Stimulated activated CD4-positive, alpha-beta T cell treated with anti-CD3 and anti-CD28 coated beads, Interleukin-12 subunit alpha, Interleukin-12 subunit beta, amount 100 ng/mL, for 48 hours (primary cell): ENCODE results near the gene NPIPB9.

Experiments used
- DNase-seq, 3 donors: peaks; one replicate each; pipeline ENCODE4 v3.0.0-alpha.2; 2020; ENCODE audit warnings: low read depth in 2 of 3, low spot score in 1 of 3

The NPIPB9 gene

DNA sequence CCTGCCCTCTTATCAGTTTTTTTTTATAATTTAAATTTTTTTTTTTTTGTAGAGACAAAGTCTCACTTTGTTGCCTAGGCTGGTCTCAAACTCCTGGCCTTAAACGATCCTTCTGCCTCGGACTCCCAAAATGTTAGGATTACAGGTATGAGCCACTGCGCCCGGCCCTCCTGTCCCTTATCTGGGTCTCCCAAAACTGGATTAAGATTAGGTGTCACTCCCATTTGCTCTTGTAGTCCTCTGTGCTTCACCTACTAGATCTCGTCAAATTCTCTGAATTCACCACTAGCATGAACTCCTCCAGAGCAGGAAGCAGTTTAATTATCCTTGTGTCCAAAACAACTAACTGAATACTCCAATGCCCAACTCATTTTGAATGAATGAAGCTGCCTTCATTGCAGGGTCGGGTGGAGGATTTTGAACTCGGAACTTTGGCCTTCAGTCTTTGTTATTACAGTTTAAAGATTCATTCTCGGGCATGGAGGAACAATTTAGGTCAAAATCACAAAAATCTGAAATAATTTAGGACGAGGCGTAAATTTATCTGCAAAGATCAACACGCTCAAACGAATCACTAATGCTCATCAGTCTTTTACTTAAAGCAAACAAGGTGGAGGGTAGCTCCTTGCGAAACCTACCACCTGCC lies 70.4 kb downstream of the NPIPB9 start:
- DNase-seq = no peak
